H1 (cell line): ENCODE results near the gene TEX10. TPM values are rescaled to one million over a fixed set of nuclear protein-coding genes. Genes with fewer than 3 reads are reported as not detected.

Experiments used
- CREB1 ChIP-seq: IDR thresholded peaks from 2 replicates; pipeline ENCODE4 v1.6.1; 2012; ENCODE audit warnings: inconsistent platforms
- ZNF274 ChIP-seq: IDR thresholded peaks from 2 replicates; pipeline ENCODE4 v1.7.0; 2012; ENCODE audit warnings: low read length, borderline replicate concordance; ENCODE audit errors: extremely low read depth
- polyA plus RNA-seq, 7 experiments: library from polyadenylated mRNA; depleted of rRNA in 3 of 7; stranded (reverse) in 5 of 7; unstranded in 2 of 7; fragments of >200 nt in 5 of 7; fragments of 200-250 nt in 2 of 7; gene quantifications; 1 replicate in 5 of 7; 2 replicates in 1 of 7; 4 replicates in 1 of 7; pipeline versions ENCODE4 v1.2.1 to v1.2.3, GENCODE V29; 2011 to 2013; ENCODE audit warnings: missing spikeins in 2 of 7, mixed read lengths in 2 of 7
- total RNA-seq: library from RNA; stranded (reverse); fragmentation: NEBNext Ultra II Directional; extraction: Animal tissue kit (Norgen Biotek cat#: 25700); gene quantifications from 2 replicates; pipeline ENCODE4 v1.2.1, GENCODE V29; 2021
- TF ChIP-seq, protein P1 (sequence below): IDR thresholded peaks from 2 replicates; pipeline ENCODE4 v1.6.1; 2012; ENCODE audit warnings: low read length, inconsistent platforms
- TF ChIP-seq, protein P2 (sequence below): IDR thresholded peaks from 2 replicates; pipeline ENCODE4 v1.6.1; 2012; ENCODE audit warnings: inconsistent platforms

Gene TEX10
- total and polyA plus RNA-seq, 2 of the 8 experiments (the other 6 are each of a cell fraction or from before 2014, with no cell fraction given), result 46.9 to 81.0 TPM

DNA sequence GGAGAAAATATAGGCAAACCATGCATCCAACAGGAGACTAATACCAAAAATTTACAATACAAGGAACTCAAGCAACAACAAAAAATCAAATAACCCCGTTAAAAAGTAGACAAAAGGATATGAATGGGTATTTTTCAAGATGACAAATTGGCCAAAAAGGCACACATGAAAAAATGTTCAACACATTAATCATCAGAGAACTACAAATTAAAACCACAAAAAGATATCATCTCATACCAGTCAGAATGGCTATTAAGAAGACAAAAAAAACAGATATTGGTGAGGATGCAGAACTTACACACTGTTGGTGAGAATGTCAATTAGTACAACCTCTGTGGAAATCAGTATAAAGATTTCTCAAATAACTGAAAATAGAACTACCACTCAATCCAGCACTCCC is 35.0 kb downstream of the TEX10 start (continued):
- TF ChIP-seq, protein P1, sequence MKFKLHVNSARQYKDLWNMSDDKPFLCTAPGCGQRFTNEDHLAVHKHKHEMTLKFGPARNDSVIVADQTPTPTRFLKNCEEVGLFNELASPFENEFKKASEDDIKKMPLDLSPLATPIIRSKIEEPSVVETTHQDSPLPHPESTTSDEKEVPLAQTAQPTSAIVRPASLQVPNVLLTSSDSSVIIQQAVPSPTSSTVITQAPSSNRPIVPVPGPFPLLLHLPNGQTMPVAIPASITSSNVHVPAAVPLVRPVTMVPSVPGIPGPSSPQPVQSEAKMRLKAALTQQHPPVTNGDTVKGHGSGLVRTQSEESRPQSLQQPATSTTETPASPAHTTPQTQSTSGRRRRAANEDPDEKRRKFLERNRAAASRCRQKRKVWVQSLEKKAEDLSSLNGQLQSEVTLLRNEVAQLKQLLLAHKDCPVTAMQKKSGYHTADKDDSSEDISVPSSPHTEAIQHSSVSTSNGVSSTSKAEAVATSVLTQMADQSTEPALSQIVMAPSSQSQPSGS, result no peak
- no peak for TF ChIP-seq CREB1
- TF ChIP-seq, protein P2, sequence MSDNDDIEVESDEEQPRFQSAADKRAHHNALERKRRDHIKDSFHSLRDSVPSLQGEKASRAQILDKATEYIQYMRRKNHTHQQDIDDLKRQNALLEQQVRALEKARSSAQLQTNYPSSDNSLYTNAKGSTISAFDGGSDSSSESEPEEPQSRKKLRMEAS, result no peak
- no peak for TF ChIP-seq ZNF274
